AG09309 (cell line): ENCODE data around the gene NUDT22.

Experiments used
- DNase-seq: peaks from one replicate; pipeline ENCODE4 v3.0.0-alpha.2; 2010; ENCODE audit warnings: low read depth
- H3K4me3 ChIP-seq: 2 replicates; pipeline ENCODE4 v1.5.1; 2011; ENCODE audit warnings: mild to moderate bottlenecking, low read depth, low read length, moderate library complexity; ENCODE audit not compliant: control insufficient read depth
- CTCF ChIP-seq: IDR thresholded peaks from 2 replicates; pipeline ENCODE4 v1.5.1; 2011; ENCODE audit warnings: mild to moderate bottlenecking, low read depth, low read length, inconsistent platforms; ENCODE audit not compliant: insufficient read depth, control insufficient read depth; ENCODE audit errors: missing control alignments

Gene NUDT22

GRCh38 chr11:64254326-64254725 lies 28.3 kb downstream of the NUDT22 start:
- TF ChIP-seq CTCF, result no peak
- DNase-seq, result no peak
- no peak overlapping the region for H3K4me3 ChIP-seq

GRCh38 chr11:64255135-64256128 lies 29.4 kb downstream of the NUDT22 start:
- no peak for DNase-seq
- no peak overlapping the region for H3K4me3 ChIP-seq
- no peak for TF ChIP-seq CTCF

- H3K4me3 ChIP-seq, result no peak overlapping the region
These were observed 30.2 kb downstream of the NUDT22 start for GRCh38 chr11:64256300-64256699.

GRCh38 chr11:64258356-64258755 lies 32.3 kb downstream of the NUDT22 start:
- H3K4me3 ChIP-seq, result no peak overlapping the region
- no peak for DNase-seq
- no peak for TF ChIP-seq CTCF

More at GRCh38 chr11:64256300-64256699, 30.2 kb downstream of the NUDT22 start:
- TF ChIP-seq CTCF, result no peak
- DNase-seq, result no peak

GRCh38 chr11:64258946-64259532 lies 33.0 kb downstream of the NUDT22 start:
- TF ChIP-seq CTCF, result no peak
- no peak for DNase-seq
- no peak overlapping the region for H3K4me3 ChIP-seq

GRCh38 chr11:64259533-64260067 lies 33.5 kb downstream of the NUDT22 start:
- no peak for TF ChIP-seq CTCF
- no peak overlapping the region for H3K4me3 ChIP-seq
- no peak for DNase-seq
